ENCODE measurements around the gene ZDHHC14. TPM values are rescaled to one million over a fixed set of nuclear protein-coding genes. Genes with fewer than 3 reads are reported as not detected.

ZDHHC14 gene
- total RNA-seq, 1 donor from 2014 or later, result 1.8 TPM

GRCh38 chr6:157493173-157493572 lies 112.2 kb downstream of the ZDHHC14 start:
- no peak for DNase-seq (ENCODE audit: low read depth)
- Histone ChIP-seq H3K4me3 (ENCODE audit: low read depth, low read length) (no peak overlapping the region), H3K36me3 (ENCODE audit: control insufficient read depth, insufficient read depth, low read length) (no peaks in the 10 kb centered on the region), H3K27me3 (ENCODE audit: control insufficient read depth, insufficient read depth, low read length) (no peaks in the 10 kb centered on the region)
- no peak for TF ChIP-seq CTCF (IDR thresholded peaks at IDR 0.05; ENCODE audit: insufficient read depth, low read length, severe bottlenecking)
- FAIRE-seq, result no peak

GRCh38 chr6:157493576-157493975 lies 112.6 kb downstream of the ZDHHC14 start:
- no peak for TF ChIP-seq CTCF (IDR thresholded peaks at IDR 0.05; ENCODE audit: insufficient read depth, low read length, severe bottlenecking)
- H3K4me3 ChIP-seq (ENCODE audit: low read depth, low read length), result no peak overlapping the region
- no peak for FAIRE-seq
- no peaks in the 10 kb centered on the region for H3K27me3 ChIP-seq (ENCODE audit: control insufficient read depth, insufficient read depth, low read length)
- no peak for DNase-seq (ENCODE audit: low read depth)
- H3K36me3 ChIP-seq (ENCODE audit: control insufficient read depth, insufficient read depth, low read length), result no peaks in the 10 kb centered on the region

GRCh38 chr6:157494132-157494710 lies 113.2 kb downstream of the ZDHHC14 start:
- no peak for TF ChIP-seq CTCF (IDR thresholded peaks at IDR 0.05; ENCODE audit: insufficient read depth, low read length, severe bottlenecking)
- no peaks in the 10 kb centered on the region for H3K27me3 ChIP-seq (ENCODE audit: control insufficient read depth, insufficient read depth, low read length)
- H3K4me3 ChIP-seq (ENCODE audit: low read depth, low read length), result no peak overlapping the region
- FAIRE-seq, result no peak
- no peak for DNase-seq (ENCODE audit: low read depth)
- H3K36me3 ChIP-seq (ENCODE audit: control insufficient read depth, insufficient read depth, low read length), result no peaks in the 10 kb centered on the region

- TF ChIP-seq CTCF (IDR thresholded peaks at IDR 0.05; ENCODE audit: insufficient read depth, low read length, severe bottlenecking), result no peak
- FAIRE-seq (no peak), DNase-seq (ENCODE audit: low read depth) (no peak)
- Histone ChIP-seq H3K4me3 (ENCODE audit: low read depth, low read length) (no peak overlapping the region), H3K36me3 (ENCODE audit: control insufficient read depth, insufficient read depth, low read length) (no peaks in the 10 kb centered on the region), H3K27me3 (ENCODE audit: control insufficient read depth, insufficient read depth, low read length) (no peaks in the 10 kb centered on the region)
These were observed 115.6 kb downstream of the ZDHHC14 start for GRCh38 chr6:157496534-157497095.

GRCh38 chr6:157497579-157497978 lies 116.6 kb downstream of the ZDHHC14 start:
- Histone ChIP-seq H3K4me3 (ENCODE audit: low read depth, low read length) (no peak overlapping the region), H3K27me3 (ENCODE audit: control insufficient read depth, insufficient read depth, low read length) (no peaks in the 10 kb centered on the region), H3K36me3 (ENCODE audit: control insufficient read depth, insufficient read depth, low read length) (no peaks in the 10 kb centered on the region)
- no peak for DNase-seq (ENCODE audit: low read depth)
- TF ChIP-seq CTCF (IDR thresholded peaks at IDR 0.05; ENCODE audit: insufficient read depth, low read length, severe bottlenecking), result no peak
- no peak for FAIRE-seq

GRCh38 chr6:157498817-157499216 lies 117.8 kb downstream of the ZDHHC14 start:
- TF ChIP-seq CTCF (IDR thresholded peaks at IDR 0.05; ENCODE audit: insufficient read depth, low read length, severe bottlenecking), result no peak
- Histone ChIP-seq H3K27me3 (ENCODE audit: control insufficient read depth, insufficient read depth, low read length) (no peaks in the 10 kb centered on the region), H3K36me3 (ENCODE audit: control insufficient read depth, insufficient read depth, low read length) (no peaks in the 10 kb centered on the region), H3K4me3 (ENCODE audit: low read depth, low read length) (no peak overlapping the region)
- DNase-seq (ENCODE audit: low read depth), result no peak
- no peak for FAIRE-seq

Data from bronchial epithelial cell (primary cell).